M059J (cell line): ENCODE data around the gene CRYL1. TPM values are rescaled to one million over a fixed set of nuclear protein-coding genes. Genes with fewer than 3 reads are reported as not detected.

Experiments used
- DNase-seq: peaks from one replicate; pipeline ENCODE4 v3.0.0-alpha.2; 2012; ENCODE audit warnings: low read depth
- total RNA-seq: library from RNA; depleted of rRNA; stranded (reverse); fragments of >200 nt; shearing (Covaris generic); gene quantifications from 2 replicates; pipeline ENCODE4 v1.2.3, GENCODE V29; 2014; rRNA removed

Gene CRYL1
- total RNA-seq, 1 experiment from 2014 or later = 8.8 TPM

GRCh38 chr13:20373861-20374260, 151.8 kb downstream of the CRYL1 start:
- DNase-seq = no peak

DNA sequence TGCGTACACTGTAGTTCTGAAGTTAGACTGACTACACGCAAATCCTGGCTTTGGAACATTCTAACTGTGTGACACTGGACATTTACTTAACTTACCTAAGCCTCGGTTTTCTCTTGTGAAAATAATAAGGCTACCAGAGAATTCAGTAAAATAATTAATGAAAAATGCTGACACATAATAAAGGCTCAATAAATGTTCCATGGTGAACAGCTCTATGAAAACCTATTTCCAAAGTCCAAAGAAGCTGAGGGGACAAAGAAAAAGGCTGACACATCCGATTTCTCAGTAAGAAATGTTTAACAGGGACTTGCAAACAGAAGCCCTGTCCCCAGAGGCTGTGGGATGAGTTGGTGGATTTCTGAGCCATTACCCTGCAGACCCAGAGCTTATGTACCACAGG, 153.8 kb downstream of the CRYL1 start:
- DNase-seq = no peak

GRCh38 chr13:20370815-20371421, 154.7 kb downstream of the CRYL1 start:
- no peak for DNase-seq

- DNase-seq = peak; percentile 16
Observed at GRCh38 chr13:20369886-20370361, 155.7 kb downstream of the CRYL1 start.

GRCh38 chr13:20366056-20366455, 159.6 kb downstream of the CRYL1 start:
- DNase-seq = no peak

DNA sequence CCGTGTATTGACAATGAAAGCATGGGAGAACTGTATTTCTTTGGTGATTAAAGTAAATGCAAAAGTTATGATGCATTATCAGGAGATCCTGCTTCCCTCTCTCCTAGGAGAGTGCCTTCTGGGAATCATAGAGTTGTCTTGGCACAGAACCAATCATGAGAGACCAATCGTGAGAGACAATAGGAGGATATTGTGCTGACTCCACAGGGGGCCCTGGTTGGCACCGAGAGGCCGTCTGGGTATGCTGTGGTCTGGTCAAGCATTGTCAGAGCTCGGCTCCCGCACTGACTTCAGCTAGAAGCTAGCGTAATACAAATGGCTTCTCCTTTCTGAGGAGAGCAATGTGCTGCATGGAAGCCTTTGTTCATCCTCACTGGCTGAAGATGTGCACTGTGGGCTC, 162.1 kb downstream of the CRYL1 start:
- no peak for DNase-seq

GRCh38 chr13:20363172-20363571, 162.5 kb downstream of the CRYL1 start:
- no peak for DNase-seq

DNA sequence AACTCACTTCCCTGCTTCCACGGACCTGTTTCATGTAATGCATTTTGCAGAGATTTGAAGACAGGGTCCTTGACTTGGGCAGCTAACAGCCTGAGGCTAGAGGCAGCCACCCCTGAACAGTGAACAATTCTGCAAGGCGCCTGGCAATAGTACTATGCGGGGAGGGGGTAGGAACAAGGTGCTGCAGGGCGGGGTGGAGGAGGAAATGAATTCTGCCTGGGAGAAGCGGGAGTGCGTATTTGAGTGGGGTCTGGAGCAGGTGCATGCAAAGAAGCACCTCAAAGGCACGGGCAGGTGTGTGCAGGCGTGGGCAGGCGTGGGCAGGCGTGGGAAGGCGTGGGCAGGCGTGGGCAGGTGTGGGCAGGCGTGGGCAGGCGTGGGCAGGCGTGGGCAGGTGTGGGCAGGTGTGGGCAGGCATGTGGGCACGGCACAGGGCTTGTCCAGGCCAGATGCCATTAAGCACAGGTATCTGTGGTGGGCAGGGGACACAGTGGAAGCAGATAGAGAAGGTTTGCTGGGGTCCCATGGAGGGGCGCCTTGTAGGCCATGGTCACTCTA, 163.1 kb downstream of the CRYL1 start:
- no peak for DNase-seq

GRCh38 chr13:20360835-20361412, 164.7 kb downstream of the CRYL1 start:
- DNase-seq = no peak

GRCh38 chr13:20360041-20360491, 165.6 kb downstream of the CRYL1 start:
- DNase-seq = peak; percentile 72

DNA sequence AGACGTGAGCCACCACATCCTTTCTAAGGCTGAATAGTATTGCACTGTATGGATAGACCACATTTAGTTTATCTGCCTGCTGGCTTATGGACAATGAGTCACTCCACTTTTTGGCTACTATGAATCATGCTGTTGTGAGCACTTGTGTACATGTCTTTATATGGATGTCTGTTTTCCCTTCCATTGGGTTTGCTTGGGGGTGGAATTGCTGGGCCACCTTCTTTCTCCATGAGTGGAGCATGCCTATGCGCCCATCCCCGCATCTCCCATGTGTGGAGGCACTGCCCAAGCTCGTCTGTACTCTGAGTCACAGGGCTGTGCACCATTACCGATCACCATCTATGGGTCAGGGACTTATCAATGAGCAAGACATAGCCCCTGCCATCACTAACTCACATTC, 166.3 kb downstream of the CRYL1 start:
- peak; percentile 96 for DNase-seq

GRCh38 chr13:20358022-20358421, 167.6 kb downstream of the CRYL1 start:
- no peak for DNase-seq

- DNase-seq = no peak
Observed at GRCh38 chr13:20356444-20356843, 169.2 kb downstream of the CRYL1 start.

DNA sequence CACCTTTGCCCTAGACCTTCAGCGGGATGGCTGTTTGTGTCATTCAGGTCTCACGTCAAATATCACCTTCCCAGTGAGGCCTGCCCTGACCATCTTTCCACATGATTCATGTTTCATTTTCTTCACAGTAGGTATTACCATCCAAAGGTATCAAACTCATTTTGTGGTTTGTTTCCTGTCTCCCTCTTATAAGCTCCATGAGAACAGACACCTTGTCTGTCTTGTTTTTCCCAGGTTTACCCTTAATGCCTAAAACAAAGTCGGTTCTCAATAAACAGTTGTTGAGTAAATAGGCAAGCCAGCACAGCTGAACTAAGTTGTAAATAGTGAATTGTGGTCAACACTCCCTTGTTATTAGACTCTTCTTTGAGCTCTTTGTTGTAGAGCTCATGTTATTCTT, 170.9 kb downstream of the CRYL1 start:
- no peak for DNase-seq

DNA sequence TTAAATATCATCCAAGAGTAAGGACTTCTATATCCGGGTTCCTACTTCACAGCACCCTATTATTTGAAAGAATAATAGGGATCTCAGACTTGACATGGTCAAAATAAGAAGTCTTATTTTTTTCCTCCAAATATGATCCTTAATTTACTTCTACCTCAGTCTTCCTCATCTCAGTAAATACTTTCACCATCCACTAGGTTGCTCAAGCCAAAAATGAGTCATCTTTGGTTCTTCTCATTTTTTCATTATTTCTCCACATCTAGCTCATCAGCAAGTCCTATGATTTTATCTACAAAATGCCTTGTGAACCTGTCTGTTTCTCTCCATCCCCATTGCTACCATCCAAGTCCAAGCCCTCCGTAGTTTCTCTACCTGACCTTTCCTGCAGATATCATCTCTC, 171.7 kb downstream of the CRYL1 start:
- DNase-seq = peak; percentile 41

Other genes starting within 250 kb of the CRYL1 start
- gene IFT88, start 41.3 kb upstream of the CRYL1 start, total RNA-seq = 6.0 TPM in 2 replicates
- gene IL17D, start 177.8 kb upstream of the CRYL1 start, total RNA-seq = 0.47 and 0.71 TPM in 2 replicates
- 4.3 and 7.7 TPM in 2 replicates for gene EEF1AKMT1, start 248.1 kb upstream of the CRYL1 start, total RNA-seq